ENCODE results near the gene SRP72.

DNA sequence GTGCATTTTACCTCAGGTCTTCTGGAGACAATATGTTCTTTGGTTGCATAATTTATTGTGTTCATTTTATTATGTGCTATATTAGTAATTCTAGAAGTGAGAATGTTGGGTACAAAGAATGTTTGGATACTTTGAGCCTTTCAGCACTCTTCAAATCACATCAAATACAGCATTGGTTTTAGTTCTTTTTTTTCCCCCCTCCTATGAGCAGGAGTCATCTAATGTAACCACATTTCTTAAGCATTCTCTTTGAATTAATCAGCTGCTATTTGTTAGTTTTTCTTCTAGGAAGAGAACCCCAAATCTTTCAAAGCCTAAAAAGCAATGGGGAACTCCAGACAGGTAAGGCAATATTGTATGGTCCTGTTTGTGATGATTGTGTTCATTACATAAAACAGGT is 84.9 kb downstream of the SRP72 start:
- TF ChIP-seq, protein P1, sequence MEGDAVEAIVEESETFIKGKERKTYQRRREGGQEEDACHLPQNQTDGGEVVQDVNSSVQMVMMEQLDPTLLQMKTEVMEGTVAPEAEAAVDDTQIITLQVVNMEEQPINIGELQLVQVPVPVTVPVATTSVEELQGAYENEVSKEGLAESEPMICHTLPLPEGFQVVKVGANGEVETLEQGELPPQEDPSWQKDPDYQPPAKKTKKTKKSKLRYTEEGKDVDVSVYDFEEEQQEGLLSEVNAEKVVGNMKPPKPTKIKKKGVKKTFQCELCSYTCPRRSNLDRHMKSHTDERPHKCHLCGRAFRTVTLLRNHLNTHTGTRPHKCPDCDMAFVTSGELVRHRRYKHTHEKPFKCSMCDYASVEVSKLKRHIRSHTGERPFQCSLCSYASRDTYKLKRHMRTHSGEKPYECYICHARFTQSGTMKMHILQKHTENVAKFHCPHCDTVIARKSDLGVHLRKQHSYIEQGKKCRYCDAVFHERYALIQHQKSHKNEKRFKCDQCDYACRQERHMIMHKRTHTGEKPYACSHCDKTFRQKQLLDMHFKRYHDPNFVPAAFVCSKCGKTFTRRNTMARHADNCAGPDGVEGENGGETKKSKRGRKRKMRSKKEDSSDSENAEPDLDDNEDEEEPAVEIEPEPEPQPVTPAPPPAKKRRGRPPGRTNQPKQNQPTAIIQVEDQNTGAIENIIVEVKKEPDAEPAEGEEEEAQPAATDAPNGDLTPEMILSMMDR (IDR thresholded peaks at IDR 0.05), result no peak
- TF ChIP-seq POLR2A (IDR thresholded peaks at IDR 0.05), result no peak

All from testis (tissue), 2 donors.